Lower lobe of right lung (tissue), 2 donors: Measurements from ENCODE around the gene PLA2G4D. TPM values are rescaled to one million over a fixed set of nuclear protein-coding genes. Genes with fewer than 3 reads are reported as not detected.
A peak's percentile ranks its signal among the peaks of the same experiment; 100 is the strongest.

ENCODE experiments used
- ATAC-seq, 2 donors: fragments of 200-7000 bp; cut with Tn5 transposase; one replicate each; pipeline ENCODE4 v1.9.1; 2020 to 2022; ENCODE audit warnings: mild to moderate bottlenecking in 2 of 2, moderate library complexity in 2 of 2
- DNase-seq: peaks from one replicate; pipeline ENCODE4 v3.0.0-alpha.2; 2020
- H3K27ac ChIP-seq: fragments of 200-600 bp; one replicate; pipeline ENCODE4 v1.8.0; 2022
- H3K27me3 ChIP-seq: fragments of 200-600 bp; one replicate; pipeline ENCODE4 v1.8.0; 2022; ENCODE audit warnings: low read depth
- H3K36me3 ChIP-seq: fragments of 200-600 bp; one replicate; pipeline ENCODE4 v1.8.0; 2022; ENCODE audit warnings: mild to moderate bottlenecking
- H3K4me1 ChIP-seq: fragments of 200-600 bp; one replicate; pipeline ENCODE4 v1.8.0; 2022
- H3K4me3 ChIP-seq: fragments of 200-600 bp; one replicate; pipeline ENCODE4 v1.8.0; 2022; ENCODE audit warnings: mild to moderate bottlenecking
- H3K9me3 ChIP-seq: fragments of 200-600 bp; one replicate; pipeline ENCODE4 v1.8.0; 2022
- CTCF ChIP-seq: fragments of 200-600 bp; IDR thresholded peaks from one replicate; pipeline ENCODE4 v1.8.0; 2022; ENCODE audit warnings: antibody characterized with exemption, mild to moderate bottlenecking
- intact Hi-C: fragments of 100-400 bp; cut with DNase I; formaldehyde crosslinking; loops from one replicate; pipeline ENCODE4 v1.11.0; 2022
- total RNA-seq: library from RNA; stranded (reverse); fragmentation: NEBNext Ultra II Directional; extraction: Animal tissue kit (Norgen Biotek cat#: 25700); gene quantifications from one replicate; pipeline ENCODE4 v1.2.1, GENCODE V29; 2021
- donor health status: DM: no; HTN: yes; CAD: no; lungs with severe emphysema.

Gene PLA2G4D
- total RNA-seq, 1 donor from 2014 or later: not detected

GRCh38 chr15:42084465-42085235, 9.7 kb downstream of the PLA2G4D start:
- DNase-seq (peak; percentile 82), ATAC-seq (peak; percentile 93 to 95)
- Histone ChIP-seq H3K9me3 (no peaks in the 10 kb centered on the region), H3K4me3 (no peak overlapping the region), H3K4me1 (peaks cover 14% of the 10 kb centered on the region), H3K27ac (no peak overlapping the region), H3K27me3 (peaks cover 7% of the 10 kb centered on the region), H3K36me3 (no peaks in the 10 kb centered on the region)
- TF ChIP-seq CTCF: peak; percentile 98
- intact Hi-C loops: no loop called here

- ATAC-seq (no peak), DNase-seq (no peak)
- Histone ChIP-seq H3K4me1 (peaks cover 14% of the 10 kb centered on the region), H3K36me3 (no peaks in the 10 kb centered on the region), H3K9me3 (no peaks in the 10 kb centered on the region), H3K27ac (no peak overlapping the region), H3K4me3 (no peak overlapping the region), H3K27me3 (peaks cover 7% of the 10 kb centered on the region)
- TF ChIP-seq CTCF: no peak
- intact Hi-C loops: no loop called here
These were observed 10.4 kb downstream of the PLA2G4D start for GRCh38 chr15:42083916-42084315.

- intact Hi-C loops: no loop called here
- ATAC-seq (no peak), DNase-seq (no peak)
- H3K36me3 ChIP-seq: no peaks in the 10 kb centered on the region
- no peak for TF ChIP-seq CTCF
- H3K27ac ChIP-seq: no peak overlapping the region
- H3K4me3 ChIP-seq: no peak overlapping the region
- no peaks in the 10 kb centered on the region for H3K9me3 ChIP-seq
- H3K27me3 ChIP-seq: peaks cover 7% of the 10 kb centered on the region
- H3K4me1 ChIP-seq: peaks cover 14% of the 10 kb centered on the region
These were observed 10.8 kb downstream of the PLA2G4D start for GRCh38 chr15:42083605-42083908.

GRCh38 chr15:42082823-42083604, 11.3 kb downstream of the PLA2G4D start:
- Histone ChIP-seq H3K27me3 (peaks cover 7% of the 10 kb centered on the region), H3K27ac (no peak overlapping the region), H3K36me3 (no peaks in the 10 kb centered on the region), H3K4me3 (no peak overlapping the region), H3K9me3 (no peaks in the 10 kb centered on the region), H3K4me1 (peaks cover 14% of the 10 kb centered on the region)
- ATAC-seq (no peak), DNase-seq (no peak)
- TF ChIP-seq CTCF: no peak
- intact Hi-C loops: no loop called here

- TF ChIP-seq CTCF: no peak
- Histone ChIP-seq H3K27me3 (peaks cover 7% of the 10 kb centered on the region), H3K4me1 (peaks cover 14% of the 10 kb centered on the region), H3K4me3 (no peak overlapping the region), H3K27ac (no peak overlapping the region), H3K9me3 (no peaks in the 10 kb centered on the region), H3K36me3 (no peaks in the 10 kb centered on the region)
- intact Hi-C loops: no loop called here
- no peak for ATAC-seq
- no peak for DNase-seq
These were observed 12.2 kb downstream of the PLA2G4D start for GRCh38 chr15:42082141-42082540.
